ENCODE measurements around the gene CBARP. TPM values are rescaled to one million over a fixed set of nuclear protein-coding genes. Genes with fewer than 3 reads are reported as not detected.

Gene CBARP
- total RNA-seq, 4 donors from 2014 or later = 0.38 to 1.6 (median 1.2) TPM

DNA sequence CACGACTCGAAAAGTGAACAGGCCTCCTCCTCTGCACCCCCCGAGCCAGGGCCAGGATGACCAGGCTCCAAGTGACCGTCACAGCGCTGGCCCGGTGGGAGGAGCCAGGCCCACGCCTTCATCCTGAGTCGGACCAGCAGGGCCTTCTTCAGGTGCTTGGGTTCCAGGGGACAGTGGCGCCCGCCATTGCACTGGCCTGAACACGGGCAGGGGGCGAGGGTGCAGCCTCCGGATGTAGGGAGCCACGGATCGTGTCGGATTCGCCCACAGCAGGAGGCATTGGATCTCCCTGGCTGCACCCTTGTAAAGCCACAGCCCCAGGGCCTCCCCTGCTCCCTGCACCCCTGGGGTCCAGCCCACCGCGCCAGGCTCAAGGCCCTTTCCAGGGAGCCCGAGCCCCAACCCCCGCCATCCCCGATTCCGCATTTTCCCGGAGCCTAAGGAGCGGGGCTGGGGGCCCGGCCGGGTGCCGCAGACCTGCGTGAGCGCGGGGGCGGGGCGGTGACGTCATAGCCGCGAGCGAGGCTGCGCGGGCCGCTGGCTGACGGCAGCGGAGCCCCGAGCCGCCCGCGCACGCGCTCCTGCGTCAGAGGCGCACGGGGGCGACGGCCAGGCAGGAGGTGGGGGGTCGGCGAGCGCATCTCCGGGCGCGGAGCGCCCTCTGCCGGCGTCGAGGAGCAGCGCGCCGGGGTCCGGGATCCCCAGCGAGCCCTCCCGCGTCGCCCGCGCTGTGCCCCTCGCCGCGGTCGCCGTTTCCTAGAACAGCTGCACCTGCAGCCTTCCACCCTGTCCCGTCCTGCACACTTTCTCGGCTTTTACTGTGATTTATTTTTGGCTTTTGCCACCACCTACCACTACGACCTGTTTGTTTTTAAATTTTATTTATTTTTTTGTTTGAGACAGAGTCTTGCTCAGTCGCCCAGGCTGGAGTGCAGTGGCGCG lies 2.3 kb upstream of the CBARP start:
- no peaks in the 10 kb centered on the region for H3K9me3 ChIP-seq
- peaks cover 0 to 13% (median 0%) of the 10 kb centered on the region in 3 donors for H3K36me3 ChIP-seq
- no peak for TF ChIP-seq POLR2A (IDR thresholded peaks at IDR 0.05)
- TF ChIP-seq, protein P1, sequence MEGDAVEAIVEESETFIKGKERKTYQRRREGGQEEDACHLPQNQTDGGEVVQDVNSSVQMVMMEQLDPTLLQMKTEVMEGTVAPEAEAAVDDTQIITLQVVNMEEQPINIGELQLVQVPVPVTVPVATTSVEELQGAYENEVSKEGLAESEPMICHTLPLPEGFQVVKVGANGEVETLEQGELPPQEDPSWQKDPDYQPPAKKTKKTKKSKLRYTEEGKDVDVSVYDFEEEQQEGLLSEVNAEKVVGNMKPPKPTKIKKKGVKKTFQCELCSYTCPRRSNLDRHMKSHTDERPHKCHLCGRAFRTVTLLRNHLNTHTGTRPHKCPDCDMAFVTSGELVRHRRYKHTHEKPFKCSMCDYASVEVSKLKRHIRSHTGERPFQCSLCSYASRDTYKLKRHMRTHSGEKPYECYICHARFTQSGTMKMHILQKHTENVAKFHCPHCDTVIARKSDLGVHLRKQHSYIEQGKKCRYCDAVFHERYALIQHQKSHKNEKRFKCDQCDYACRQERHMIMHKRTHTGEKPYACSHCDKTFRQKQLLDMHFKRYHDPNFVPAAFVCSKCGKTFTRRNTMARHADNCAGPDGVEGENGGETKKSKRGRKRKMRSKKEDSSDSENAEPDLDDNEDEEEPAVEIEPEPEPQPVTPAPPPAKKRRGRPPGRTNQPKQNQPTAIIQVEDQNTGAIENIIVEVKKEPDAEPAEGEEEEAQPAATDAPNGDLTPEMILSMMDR (IDR thresholded peaks at IDR 0.05) = peak; percentile 77 to 99 (median 96)
- H3K27ac ChIP-seq = peak overlapping the region; percentile 79 to 99 (median 94)
- intact Hi-C loops (cut with DNase I) = no loop called here
- DNase-seq = no peak
- WGBS, 2 donors = 4% methylated on average over 9 to 30 of the region's 84 CpGs
- peaks cover 56 to 92% (median 70%) of the 10 kb centered on the region in 3 donors for H3K4me1 ChIP-seq
- H3K4me3 ChIP-seq = peak overlapping the region; percentile 3 to 96 (median 66)
- H3K27me3 ChIP-seq = peaks cover 0 to 13% (median 0%) of the 10 kb centered on the region in 4 donors

DNA sequence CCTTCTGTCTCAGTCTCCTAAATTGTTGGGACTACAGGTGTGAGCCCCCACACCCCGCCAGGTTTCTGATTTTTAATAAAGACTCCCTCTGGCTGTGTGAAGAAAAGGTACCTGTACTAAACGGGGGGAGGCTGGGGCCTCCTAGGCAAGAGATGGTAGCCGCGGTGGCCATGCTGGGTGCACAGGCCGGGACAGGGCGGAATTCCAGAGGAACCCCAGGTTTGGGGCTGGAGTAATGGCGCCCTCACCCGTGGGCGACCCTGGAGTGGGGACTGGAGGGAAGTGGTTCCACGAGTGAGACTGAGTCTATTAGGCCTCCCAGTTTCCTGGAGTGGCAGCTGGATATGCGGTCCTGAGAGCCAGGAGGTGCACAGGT lies 1.6 kb upstream of the CBARP start:
- no peaks in the 10 kb centered on the region for H3K9me3 ChIP-seq
- peaks cover 0 to 13% (median 0%) of the 10 kb centered on the region in 4 donors for H3K27me3 ChIP-seq
- peaks cover 0 to 13% (median 0%) of the 10 kb centered on the region in 3 donors for H3K36me3 ChIP-seq
- no peak overlapping the region for H3K4me3 ChIP-seq
- H3K27ac ChIP-seq = peak overlapping the region; percentile 79 to 99 (median 94)
- peaks cover 50 to 91% (median 63%) of the 10 kb centered on the region in 3 donors for H3K4me1 ChIP-seq
- no peak for DNase-seq
- TF ChIP-seq, protein P1 (IDR thresholded peaks at IDR 0.05) = no peak
- TF ChIP-seq POLR2A (IDR thresholded peaks at IDR 0.05) = no peak
- 72 to 100% methylated on average over 1 to 10 of the region's 11 CpGs for WGBS, 2 donors
- intact Hi-C loops (cut with DNase I) = no loop called here

DNA sequence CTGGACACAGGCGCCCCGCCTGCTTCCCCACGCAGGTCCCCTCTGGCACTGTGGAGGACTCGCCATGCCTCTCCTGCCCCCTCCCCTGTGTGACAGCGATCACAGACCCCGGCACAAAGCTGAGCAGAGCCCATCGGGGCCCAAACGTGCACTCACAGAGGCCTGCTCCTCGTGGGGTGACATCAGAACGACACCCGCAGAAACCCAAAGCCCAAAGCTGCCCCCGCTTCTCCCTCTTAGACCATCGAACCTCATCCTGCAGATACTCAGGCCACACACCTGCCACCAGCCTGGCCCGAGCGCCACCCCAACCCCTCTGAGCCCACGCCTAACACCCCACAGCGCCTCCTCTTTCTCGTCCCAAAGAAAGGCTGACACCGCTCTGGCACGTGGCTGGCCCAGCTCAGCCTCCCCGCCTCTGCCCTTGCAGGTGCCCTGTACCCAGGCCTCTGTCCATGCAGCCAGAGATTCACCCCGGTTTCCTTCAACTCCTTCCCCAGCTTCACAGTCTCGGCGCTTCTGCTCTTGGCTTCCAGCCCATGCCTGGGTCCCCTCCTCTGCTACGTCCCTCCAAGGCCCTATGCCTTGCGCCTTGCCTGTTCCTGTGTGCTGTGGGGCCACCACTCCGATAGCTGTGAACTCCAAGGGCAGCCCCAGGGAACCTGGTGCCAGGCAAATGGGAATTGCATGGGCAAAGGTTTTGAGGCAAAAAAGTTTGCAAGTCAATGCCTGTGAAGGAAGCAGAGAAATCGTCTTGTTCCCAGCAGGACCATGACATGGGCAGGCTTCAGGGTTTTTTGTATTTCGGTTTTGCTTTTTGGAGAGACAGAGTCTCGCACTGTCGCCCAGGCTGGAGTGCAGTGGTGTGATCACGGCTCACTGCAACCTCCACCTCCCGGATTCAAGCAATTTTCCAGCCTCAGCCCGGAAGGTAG lies 831 bp upstream of the CBARP start:
- TF ChIP-seq, protein P1 (IDR thresholded peaks at IDR 0.05) = no peak
- no peak for TF ChIP-seq POLR2A (IDR thresholded peaks at IDR 0.05)
- no peak for DNase-seq
- H3K27ac ChIP-seq = peak overlapping the region; percentile 3 to 99 (median 48)
- H3K27me3 ChIP-seq = peaks cover 0 to 13% (median 0%) of the 10 kb centered on the region in 4 donors
- intact Hi-C loops (cut with DNase I) = no loop called here
- 51 to 53% methylated on average over 20 to 28 of the region's 34 CpGs for WGBS, 2 donors
- H3K4me1 ChIP-seq = peaks cover 42 to 91% (median 56%) of the 10 kb centered on the region in 3 donors
- no peaks in the 10 kb centered on the region for H3K9me3 ChIP-seq
- H3K4me3 ChIP-seq = peak overlapping the region; percentile 11 to 75 (median 62)
- H3K36me3 ChIP-seq = peaks cover 0 to 6% (median 0%) of the 10 kb centered on the region in 3 donors

DNA sequence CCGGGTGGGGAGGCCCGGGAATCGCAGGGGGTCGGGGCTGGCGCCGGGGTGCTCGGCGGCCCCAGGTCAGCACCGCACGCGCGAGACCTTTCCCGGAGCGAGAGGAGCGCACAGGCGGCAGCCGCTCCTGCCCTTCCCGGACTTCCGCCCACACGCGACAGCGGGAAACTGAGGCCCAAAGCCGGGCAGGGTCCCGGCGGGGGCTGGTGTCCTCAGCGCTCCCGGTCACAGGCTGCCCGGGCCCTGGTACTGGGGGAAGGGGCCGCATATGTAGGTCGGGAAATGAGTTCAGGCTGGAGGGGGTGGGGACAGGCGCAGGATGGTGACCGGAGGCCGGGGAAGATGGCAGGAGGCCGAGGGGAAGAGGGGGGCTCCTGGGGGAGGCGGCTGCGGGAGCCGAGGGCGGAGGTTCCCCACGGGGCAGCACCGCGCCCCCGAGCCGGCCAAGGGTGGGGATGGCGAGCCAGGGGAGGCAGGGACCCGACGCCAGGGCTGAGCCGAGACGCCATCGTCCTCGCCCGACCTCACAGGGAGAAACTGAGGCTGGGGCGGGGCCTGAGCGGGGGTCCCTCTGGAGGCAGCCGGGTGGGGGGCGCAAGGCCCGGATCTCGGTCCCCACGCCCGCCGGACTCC lies 662 bp downstream of the CBARP start:
- Histone ChIP-seq H3K4me1 (peaks cover 41 to 91% (median 56%) of the 10 kb centered on the region in 3 donors), H3K36me3 (no peaks in the 10 kb centered on the region), H3K4me3 (peak overlapping the region; percentile 52 to 75 (median 62)), H3K9me3 (no peaks in the 10 kb centered on the region), H3K27me3 (peaks cover 0 to 13% (median 0%) of the 10 kb centered on the region in 4 donors), H3K27ac (peak overlapping the region; percentile 21 to 70 (median 54))
- intact Hi-C loops (cut with DNase I) = no loop called here
- TF ChIP-seq, protein P1 (IDR thresholded peaks at IDR 0.05) = no peak
- 0% methylated on average over 16 of the region's 60 CpGs; no CpG with 5 or more reads in 1 of the 2 donors for WGBS, 2 donors
- DNase-seq = no peak
